SK-N-SH treated with all-trans-retinoic acid at 6 μM for 48 hours (cell line): ENCODE measurements around the gene CDH4.

Experiments
- ARNTL ChIP-seq: fragments of 450-650 bp; formaldehyde crosslinking; IDR thresholded peaks from 2 replicates; pipeline ENCODE4 v1.5.0; 2020; ENCODE audit warnings: low read depth, mild to moderate bottlenecking, moderate library complexity, borderline replicate concordance
- CREB5 ChIP-seq: fragments of 250-450 bp; sonication (Bioruptor Pico); IDR thresholded peaks from 2 replicates; pipeline ENCODE4 v1.5.1; 2020; ENCODE audit warnings: low read depth, mild to moderate bottlenecking, moderate library complexity
- CSDC2 ChIP-seq: fragments of 250-450 bp; sonication (Bioruptor Pico); IDR thresholded peaks from 2 replicates; pipeline ENCODE4 v1.5.0; 2020; ENCODE audit warnings: mild to moderate bottlenecking, moderate library complexity
- CSRNP3 ChIP-seq: fragments of 250-450 bp; sonication (Bioruptor Pico); IDR thresholded peaks from 2 replicates; pipeline ENCODE4 v1.5.1; 2021; ENCODE audit warnings: mild to moderate bottlenecking, moderate library complexity
- ESRRG ChIP-seq: fragments of 250-450 bp; sonication (Bioruptor Pico); IDR thresholded peaks from 2 replicates; pipeline ENCODE4 v1.6.1; 2021; ENCODE audit warnings: mild to moderate bottlenecking
- PATZ1 ChIP-seq: fragments of 250-450 bp; sonication (Bioruptor Pico); IDR thresholded peaks from 2 replicates; pipeline ENCODE4 v1.8.0; 2020; ENCODE audit warnings: mild to moderate bottlenecking, moderate library complexity, borderline replicate concordance
- TOX ChIP-seq: fragments of 250-450 bp; sonication (Bioruptor Pico); IDR thresholded peaks from 2 replicates; pipeline ENCODE4 v1.8.0; 2021; ENCODE audit warnings: mild to moderate bottlenecking, moderate library complexity, borderline replicate concordance
- TSHZ2 ChIP-seq: fragments of 250-450 bp; sonication (Bioruptor Pico); IDR thresholded peaks from 2 replicates; pipeline ENCODE4 v1.5.0; 2020; ENCODE audit warnings: mild to moderate bottlenecking, moderate library complexity
- ZC3H10 ChIP-seq: fragments of 250-450 bp; sonication (Bioruptor Pico); IDR thresholded peaks from 2 replicates; pipeline ENCODE4 v1.5.1; 2021; ENCODE audit warnings: mild to moderate bottlenecking, moderate library complexity
- ZFP3 ChIP-seq: fragments of 250-450 bp; sonication (Bioruptor Pico); IDR thresholded peaks from 2 replicates; pipeline ENCODE4 v1.5.0; 2020; ENCODE audit warnings: mild to moderate bottlenecking, moderate library complexity
- ZFP30 ChIP-seq: fragments of 450-650 bp; formaldehyde crosslinking; IDR thresholded peaks from 2 replicates; pipeline ENCODE4 v1.5.0; 2022; ENCODE audit warnings: mild to moderate bottlenecking, moderate library complexity

DNA sequence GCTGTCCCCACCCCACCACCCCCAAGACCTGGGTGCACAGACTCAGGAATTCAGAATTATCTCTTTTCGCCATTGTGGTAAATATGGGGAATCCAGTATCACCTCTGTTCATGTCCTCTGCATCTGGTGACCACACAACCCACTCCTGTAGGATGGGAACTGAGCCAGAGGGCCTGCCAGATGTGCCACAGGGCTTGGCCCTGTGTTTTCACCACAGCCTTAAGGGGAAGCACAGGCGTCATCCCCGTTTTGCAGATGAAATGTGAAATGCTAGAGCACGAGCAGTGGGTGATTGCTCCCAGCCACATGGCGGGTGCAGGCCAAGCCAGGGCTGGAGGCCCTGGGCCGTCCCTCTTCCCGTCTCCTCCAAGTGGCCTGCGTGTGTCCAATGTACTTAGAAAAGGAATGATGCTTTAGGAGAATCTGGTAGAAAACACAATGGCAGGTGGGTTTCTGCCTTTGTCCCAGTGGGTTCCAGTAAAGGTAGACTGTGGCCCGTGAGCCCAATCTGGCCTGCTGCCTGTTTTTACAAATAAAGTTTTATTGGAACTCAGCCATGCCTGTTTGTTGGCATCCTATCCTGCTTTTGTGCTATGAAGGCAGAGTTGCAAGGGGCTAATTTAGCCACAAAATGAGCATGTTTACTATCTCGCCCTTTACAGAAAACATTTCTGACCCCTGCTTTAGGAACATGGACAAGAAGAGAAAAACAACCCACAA lies 309.2 kb downstream of the CDH4 start:
- TF ChIP-seq CSDC2 (CRISPR knock-in tag), result no peak
- no peak for TF ChIP-seq PATZ1 (CRISPR knock-in tag)
- no peak for TF ChIP-seq ESRRG
- no peak for TF ChIP-seq TSHZ2 (CRISPR knock-in tag)
- TF ChIP-seq ZFP3 (CRISPR knock-in tag), result no peak
- no peak for TF ChIP-seq CREB5 (CRISPR knock-in tag)
- TF ChIP-seq ZFP30 (CRISPR knock-in tag), result no peak
- TF ChIP-seq ARNTL (CRISPR knock-in tag), result no peak
- no peak for TF ChIP-seq TOX (CRISPR knock-in tag)
- no peak for TF ChIP-seq ZC3H10 (CRISPR knock-in tag)
- TF ChIP-seq CSRNP3, result no peak
